ENCODE results near the gene ZNF576. TPM values are rescaled to one million over a fixed set of nuclear protein-coding genes. Genes with fewer than 3 reads are reported as not detected.

The ZNF576 gene
- total and polyA plus RNA-seq, 3 experiments from 2014 or later = 9.3 to 20.9 (median 19.5) TPM

GRCh38 chr19:43624933-43625332 is 28.5 kb downstream of the ZNF576 start:
- Mint-ChIP-seq H3K27ac (peak overlapping the region in 4 of 8 donors; percentile 17 to 85 (median 40)), H3K4me3 (peak overlapping the region in 2 of 7 donors; percentile 35 to 82), H3K36me3 (peaks cover 0 to 1% (median 0%) of the 10 kb centered on the region in 3 donors), H3K27me3 (peaks cover 9 to 14% of the 10 kb centered on the region in 2 donors), H3K9me3 (no peaks in the 10 kb centered on the region), H3K4me1 (peaks cover 21 to 31% (median 24%) of the 10 kb centered on the region in 3 donors)
- no peak overlapping the region for H3K4me3 ChIP-seq (ENCODE audit: low read length)
- peak; percentile 75 to 87 (median 77) for DNase-seq
- ChIA-PET POLR2A (no interaction called here), CTCF (interaction anchor here (0.6 kb wide), 1 partner anchor 30 kb away, joined by 3 read pairs; no protein-coding TSS in a partner anchor)
- H3K36me3 ChIP-seq (ENCODE audit: insufficient read depth, low read length) = no peaks in the 10 kb centered on the region
- no peaks in the 10 kb centered on the region for H3K27me3 ChIP-seq (ENCODE audit: insufficient read depth, low read length, poor library complexity, severe bottlenecking)
- no peak overlapping the region for H3K27ac ChIP-seq (ENCODE audit: low read depth, low read length)
- H3K9me3 ChIP-seq (ENCODE audit: low read length) = no peaks in the 10 kb centered on the region
- peaks cover 20% of the 10 kb centered on the region for H3K4me1 ChIP-seq (ENCODE audit: insufficient read depth, low read length)

- Mint-ChIP-seq H3K9me3 (no peaks in the 10 kb centered on the region), H3K4me3 (no peak overlapping the region), H3K4me1 (peaks cover 13 to 21% (median 14%) of the 10 kb centered on the region in 3 donors), H3K27ac (no peak overlapping the region), H3K36me3 (no peaks in the 10 kb centered on the region), H3K27me3 (peaks cover 9 to 14% of the 10 kb centered on the region in 2 donors)
- H3K36me3 ChIP-seq (ENCODE audit: insufficient read depth, low read length) = no peaks in the 10 kb centered on the region
- no peaks in the 10 kb centered on the region for H3K27me3 ChIP-seq (ENCODE audit: insufficient read depth, low read length, poor library complexity, severe bottlenecking)
- ChIA-PET CTCF (interaction anchor here (1.4 kb wide), 1 partner anchor 31 kb away, joined by 3 read pairs; no protein-coding TSS in a partner anchor), POLR2A (no interaction called here)
- H3K4me3 ChIP-seq (ENCODE audit: low read length) = no peak overlapping the region
- no peak overlapping the region for H3K27ac ChIP-seq (ENCODE audit: low read depth, low read length)
- no peak for DNase-seq
- peaks cover 9% of the 10 kb centered on the region for H3K4me1 ChIP-seq (ENCODE audit: insufficient read depth, low read length)
- H3K9me3 ChIP-seq (ENCODE audit: low read length) = no peaks in the 10 kb centered on the region
These were observed 29.7 kb downstream of the ZNF576 start for GRCh38 chr19:43625918-43626579.

GRCh38 chr19:43626838-43627237 is 30.4 kb downstream of the ZNF576 start:
- peaks cover 10 to 18% (median 14%) of the 10 kb centered on the region in 3 donors for H3K4me1 Mint-ChIP-seq
- no peaks in the 10 kb centered on the region for H3K36me3 ChIP-seq (ENCODE audit: insufficient read depth, low read length)
- no peak overlapping the region for H3K27ac ChIP-seq (ENCODE audit: low read depth, low read length)
- CTCF ChIA-PET = interaction anchor here (1.4 kb wide), 1 partner anchor 32 kb away, joined by 3 read pairs; no protein-coding TSS in a partner anchor
- H3K27me3 ChIP-seq (ENCODE audit: insufficient read depth, low read length, poor library complexity, severe bottlenecking) = no peaks in the 10 kb centered on the region
- H3K4me1 ChIP-seq (ENCODE audit: insufficient read depth, low read length) = peaks cover 9% of the 10 kb centered on the region
- no peak overlapping the region for H3K27ac Mint-ChIP-seq
- no peaks in the 10 kb centered on the region for H3K9me3 Mint-ChIP-seq
- POLR2A ChIA-PET = no interaction called here
- peaks cover 9 to 15% of the 10 kb centered on the region in 2 donors for H3K27me3 Mint-ChIP-seq
- no peak for DNase-seq
- no peaks in the 10 kb centered on the region for H3K9me3 ChIP-seq (ENCODE audit: low read length)
- H3K4me3 ChIP-seq (ENCODE audit: low read length) = no peak overlapping the region
- H3K36me3 Mint-ChIP-seq = no peaks in the 10 kb centered on the region
- H3K4me3 Mint-ChIP-seq = no peak overlapping the region

GRCh38 chr19:43628646-43629326 is 32.4 kb downstream of the ZNF576 start:
- Histone ChIP-seq H3K9me3 (ENCODE audit: low read length) (no peaks in the 10 kb centered on the region), H3K27ac (ENCODE audit: low read depth, low read length) (no peak overlapping the region), H3K4me3 (ENCODE audit: low read length) (no peak overlapping the region), H3K27me3 (ENCODE audit: insufficient read depth, low read length, poor library complexity, severe bottlenecking) (no peaks in the 10 kb centered on the region), H3K4me1 (ENCODE audit: insufficient read depth, low read length) (peaks cover 9% of the 10 kb centered on the region), H3K36me3 (ENCODE audit: insufficient read depth, low read length) (no peaks in the 10 kb centered on the region)
- peaks cover 10 to 18% (median 13%) of the 10 kb centered on the region in 3 donors for H3K4me1 Mint-ChIP-seq
- H3K27ac Mint-ChIP-seq = no peak overlapping the region
- ChIA-PET POLR2A (interaction anchor here (1.0 kb wide), 1 partner anchor 30 kb away, joined by 3 read pairs; no protein-coding TSS in a partner anchor), CTCF (no interaction called here)
- no peaks in the 10 kb centered on the region for H3K36me3 Mint-ChIP-seq
- no peaks in the 10 kb centered on the region for H3K9me3 Mint-ChIP-seq
- H3K4me3 Mint-ChIP-seq = no peak overlapping the region
- peaks cover 12 to 27% of the 10 kb centered on the region in 2 donors for H3K27me3 Mint-ChIP-seq
- no peak for DNase-seq

GRCh38 chr19:43631491-43631890 is 35.1 kb downstream of the ZNF576 start:
- CTCF ChIA-PET = no interaction called here

GRCh38 chr19:43633520-43633919 is 37.1 kb downstream of the ZNF576 start:
- no peaks in the 10 kb centered on the region for H3K9me3 Mint-ChIP-seq
- no peaks in the 10 kb centered on the region for H3K9me3 ChIP-seq (ENCODE audit: low read length)
- no peak overlapping the region for H3K27ac Mint-ChIP-seq
- H3K4me1 ChIP-seq (ENCODE audit: insufficient read depth, low read length) = no peaks in the 10 kb centered on the region
- ChIA-PET POLR2A (interaction anchor here (0.6 kb wide), 2 partner anchors 21 to 72 kb away, joined by 4 to 6 read pairs; no protein-coding TSS in a partner anchor), CTCF (interaction anchor here (1.2 kb wide), 1 partner anchor 79 kb away, joined by 3 read pairs; no protein-coding TSS in a partner anchor)
- no peak overlapping the region for H3K4me3 ChIP-seq (ENCODE audit: low read length)
- no peak overlapping the region for H3K4me3 Mint-ChIP-seq
- no peak for DNase-seq
- H3K27ac ChIP-seq (ENCODE audit: low read depth, low read length) = no peak overlapping the region
- peaks cover 14 to 44% of the 10 kb centered on the region in 2 donors for H3K27me3 Mint-ChIP-seq
- H3K27me3 ChIP-seq (ENCODE audit: insufficient read depth, low read length, poor library complexity, severe bottlenecking) = peaks cover 7% of the 10 kb centered on the region
- H3K36me3 ChIP-seq (ENCODE audit: insufficient read depth, low read length) = no peaks in the 10 kb centered on the region
- H3K36me3 Mint-ChIP-seq = no peaks in the 10 kb centered on the region
- H3K4me1 Mint-ChIP-seq = no peaks in the 10 kb centered on the region

More at GRCh38 chr19:43631491-43631890, 35.1 kb downstream of the ZNF576 start:
- POLR2A ChIA-PET = no interaction called here
- no peak for DNase-seq
- Histone ChIP-seq H3K4me3 (ENCODE audit: low read length) (no peak overlapping the region), H3K36me3 (ENCODE audit: insufficient read depth, low read length) (no peaks in the 10 kb centered on the region), H3K27me3 (ENCODE audit: insufficient read depth, low read length, poor library complexity, severe bottlenecking) (no peaks in the 10 kb centered on the region), H3K9me3 (ENCODE audit: low read length) (no peaks in the 10 kb centered on the region), H3K4me1 (ENCODE audit: insufficient read depth, low read length) (no peaks in the 10 kb centered on the region), H3K27ac (ENCODE audit: low read depth, low read length) (no peak overlapping the region)
- no peaks in the 10 kb centered on the region for H3K9me3 Mint-ChIP-seq
- no peak overlapping the region for H3K27ac Mint-ChIP-seq
- H3K36me3 Mint-ChIP-seq = no peaks in the 10 kb centered on the region
- peaks cover 0 to 4% (median 0%) of the 10 kb centered on the region in 3 donors for H3K4me1 Mint-ChIP-seq
- H3K27me3 Mint-ChIP-seq = peaks cover 13 to 41% of the 10 kb centered on the region in 2 donors
- no peak overlapping the region for H3K4me3 Mint-ChIP-seq

GRCh38 chr19:43634068-43634467 is 37.7 kb downstream of the ZNF576 start:
- peaks cover 4 to 5% (median 4%) of the 10 kb centered on the region in 3 donors for H3K4me1 Mint-ChIP-seq
- H3K27me3 Mint-ChIP-seq = peaks cover 17 to 49% of the 10 kb centered on the region in 2 donors
- Histone ChIP-seq H3K27me3 (ENCODE audit: insufficient read depth, low read length, poor library complexity, severe bottlenecking) (peaks cover 13% of the 10 kb centered on the region), H3K27ac (ENCODE audit: low read depth, low read length) (no peak overlapping the region), H3K36me3 (ENCODE audit: insufficient read depth, low read length) (no peaks in the 10 kb centered on the region), H3K4me3 (ENCODE audit: low read length) (no peak overlapping the region), H3K4me1 (ENCODE audit: insufficient read depth, low read length) (peaks cover 4% of the 10 kb centered on the region), H3K9me3 (ENCODE audit: low read length) (no peaks in the 10 kb centered on the region)
- ChIA-PET POLR2A (interaction anchor here (0.6 kb wide), 1 partner anchor 72 kb away, joined by 6 read pairs; no protein-coding TSS in a partner anchor), CTCF (interaction anchor here (1.2 kb wide), 1 partner anchor 79 kb away, joined by 3 read pairs; no protein-coding TSS in a partner anchor)
- H3K4me3 Mint-ChIP-seq = no peak overlapping the region
- no peak for DNase-seq
- no peaks in the 10 kb centered on the region for H3K9me3 Mint-ChIP-seq
- no peak overlapping the region for H3K27ac Mint-ChIP-seq
- no peaks in the 10 kb centered on the region for H3K36me3 Mint-ChIP-seq

- peaks cover 6% of the 10 kb centered on the region for H3K4me1 ChIP-seq (ENCODE audit: insufficient read depth, low read length)
- Mint-ChIP-seq H3K4me1 (peaks cover 4 to 7% (median 6%) of the 10 kb centered on the region in 3 donors), H3K27me3 (peaks cover 19 to 51% of the 10 kb centered on the region in 2 donors), H3K36me3 (no peaks in the 10 kb centered on the region), H3K4me3 (no peak overlapping the region), H3K9me3 (no peaks in the 10 kb centered on the region), H3K27ac (no peak overlapping the region)
- ChIA-PET CTCF (interaction anchor here (1.2 kb wide), 1 partner anchor 79 kb away, joined by 3 read pairs; no protein-coding TSS in a partner anchor), POLR2A (no interaction called here)
- peaks cover 15% of the 10 kb centered on the region for H3K27me3 ChIP-seq (ENCODE audit: insufficient read depth, low read length, poor library complexity, severe bottlenecking)
- H3K27ac ChIP-seq (ENCODE audit: low read depth, low read length) = no peak overlapping the region
- no peaks in the 10 kb centered on the region for H3K9me3 ChIP-seq (ENCODE audit: low read length)
- no peaks in the 10 kb centered on the region for H3K36me3 ChIP-seq (ENCODE audit: insufficient read depth, low read length)
- no peak for DNase-seq
- H3K4me3 ChIP-seq (ENCODE audit: low read length) = no peak overlapping the region
These were observed 38.1 kb downstream of the ZNF576 start for GRCh38 chr19:43634506-43634871.

Measured in CD8-positive, alpha-beta memory T cell (primary cell).